GM18498 (cell line): ENCODE results near the gene CYP21A2.
"Not testable (repeated sequence)": the region's sequence is repeated elsewhere in the genome, so short reads cannot be mapped to it uniquely, and the experiment has no call there.

Source experiments
- ATAC-seq: cut with Tn5 transposase; IDR thresholded peaks from one replicate; pipeline ENCODE4 v1.9.1; 2021; ENCODE audit warnings: mild to moderate bottlenecking, moderate library complexity; ENCODE audit not compliant: unreplicated experiment

The CYP21A2 gene

GRCh38 chr6:32028631-32029030, 9.6 kb upstream of the CYP21A2 start:
- ATAC-seq: not testable (repeated sequence)

DNA sequence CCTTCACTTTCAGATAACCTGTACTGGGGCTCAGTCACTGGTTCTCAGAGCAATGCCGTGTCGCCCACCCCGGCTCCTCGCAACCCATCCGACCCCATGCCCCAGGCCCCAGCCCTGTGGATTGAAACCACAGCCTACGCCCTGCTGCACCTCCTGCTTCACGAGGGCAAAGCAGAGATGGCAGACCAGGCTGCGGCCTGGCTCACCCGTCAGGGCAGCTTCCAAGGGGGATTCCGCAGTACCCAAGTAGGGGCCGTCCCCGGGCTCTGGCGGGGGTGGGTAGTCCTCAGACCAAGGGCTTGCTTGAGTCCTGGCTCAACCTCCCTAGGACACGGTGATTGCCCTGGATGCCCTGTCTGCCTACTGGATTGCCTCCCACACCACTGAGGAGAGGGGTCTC, 8.7 kb upstream of the CYP21A2 start:
- ATAC-seq: not testable (repeated sequence)

DNA sequence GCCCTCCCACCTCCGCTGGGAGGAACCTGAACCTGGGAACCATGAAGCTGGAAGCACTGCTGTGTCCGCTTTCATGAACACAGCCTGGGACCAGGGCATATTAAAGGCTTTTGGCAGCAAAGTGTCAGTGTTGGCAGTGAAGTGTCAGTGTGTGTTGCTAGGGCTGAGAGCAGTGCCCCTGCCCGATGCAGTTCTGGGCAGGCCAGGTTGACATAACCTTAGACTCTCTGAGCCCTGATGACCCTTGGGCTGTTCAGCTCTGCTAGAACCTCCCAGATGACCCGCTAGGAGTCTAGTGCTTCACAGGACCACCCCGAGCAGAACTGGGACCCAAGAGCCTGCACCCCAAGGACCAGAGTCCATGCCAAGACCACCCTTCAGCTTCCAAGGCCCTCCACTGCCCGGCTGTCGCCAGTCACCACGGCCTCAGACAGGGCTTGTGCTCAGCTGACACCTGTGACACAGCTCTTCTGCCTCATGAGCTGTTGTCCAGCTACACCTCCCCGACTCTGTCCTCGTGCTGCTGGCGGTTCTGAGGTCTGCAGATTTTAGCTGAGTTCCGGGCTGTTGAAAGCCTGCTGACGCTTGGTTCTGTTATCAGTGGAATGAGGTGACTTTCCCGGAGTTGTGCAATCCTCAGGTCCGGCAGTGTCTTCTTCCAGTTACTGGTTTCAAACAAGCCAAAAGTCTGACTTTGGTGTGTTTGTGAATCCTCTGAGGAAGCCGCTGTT, 2.8 kb upstream of the CYP21A2 start:
- not testable (repeated sequence) for ATAC-seq

DNA sequence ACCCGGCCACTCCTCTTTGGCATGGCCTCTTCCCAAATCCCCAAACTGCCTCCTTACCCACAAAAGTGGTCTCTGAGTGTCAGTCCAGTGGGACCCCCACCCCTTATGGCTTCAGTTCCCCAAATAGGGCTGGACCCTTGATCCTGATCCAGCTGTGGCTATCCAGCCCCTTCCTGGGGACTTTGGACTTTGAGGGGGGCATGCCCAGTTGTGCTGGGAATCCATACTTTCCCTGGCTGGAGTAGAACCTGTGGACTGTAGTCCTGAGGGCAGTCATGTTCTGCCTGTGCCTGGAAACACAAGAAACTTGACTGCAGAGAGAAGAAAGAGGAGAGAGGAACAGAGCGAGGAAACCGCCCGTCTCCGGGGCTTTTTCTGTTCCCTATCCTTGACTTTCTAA, 1.1 kb upstream of the CYP21A2 start:
- ATAC-seq: not testable (repeated sequence)

- not testable (repeated sequence) for ATAC-seq
These were observed 663 bp downstream of the CYP21A2 start for GRCh38 chr6:32038878-32039277.

- ATAC-seq: not testable (repeated sequence)
These were observed 1.4 kb downstream of the CYP21A2 start for GRCh38 chr6:32039321-32040274.

DNA sequence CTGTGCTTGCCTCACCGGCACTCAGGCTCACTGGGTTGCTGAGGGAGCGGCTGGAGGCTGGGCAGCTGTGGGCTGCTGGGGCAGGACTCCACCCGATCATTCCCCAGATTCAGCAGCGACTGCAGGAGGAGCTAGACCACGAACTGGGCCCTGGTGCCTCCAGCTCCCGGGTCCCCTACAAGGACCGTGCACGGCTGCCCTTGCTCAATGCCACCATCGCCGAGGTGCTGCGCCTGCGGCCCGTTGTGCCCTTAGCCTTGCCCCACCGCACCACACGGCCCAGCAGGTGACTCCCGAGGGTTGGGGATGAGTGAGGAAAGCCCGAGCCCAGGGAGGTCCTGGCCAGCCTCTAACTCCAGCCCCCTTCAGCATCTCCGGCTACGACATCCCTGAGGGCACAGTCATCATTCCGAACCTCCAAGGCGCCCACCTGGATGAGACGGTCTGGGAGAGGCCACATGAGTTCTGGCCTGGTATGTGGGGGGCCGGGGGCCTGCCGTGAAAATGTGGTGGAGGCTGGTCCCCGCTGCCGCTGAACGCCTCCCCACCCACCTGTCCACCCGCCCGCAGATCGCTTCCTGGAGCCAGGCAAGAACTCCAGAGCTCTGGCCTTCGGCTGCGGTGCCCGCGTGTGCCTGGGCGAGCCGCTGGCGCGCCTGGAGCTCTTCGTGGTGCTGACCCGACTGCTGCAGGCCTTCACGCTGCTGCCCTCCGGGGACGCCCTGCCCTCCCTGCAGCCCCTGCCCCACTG, 2.3 kb downstream of the CYP21A2 start:
- not testable (repeated sequence) for ATAC-seq

DNA sequence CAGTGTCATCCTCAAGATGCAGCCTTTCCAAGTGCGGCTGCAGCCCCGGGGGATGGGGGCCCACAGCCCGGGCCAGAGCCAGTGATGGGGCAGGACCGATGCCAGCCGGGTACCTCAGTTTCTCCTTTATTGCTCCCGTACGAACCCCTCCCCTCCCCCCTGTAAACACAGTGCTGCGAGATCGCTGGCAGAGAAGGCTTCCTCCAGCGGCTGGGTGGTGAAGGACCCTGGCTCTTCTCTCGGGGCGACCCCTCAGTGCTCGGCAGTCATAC, 2.8 kb downstream of the CYP21A2 start:
- ATAC-seq: not testable (repeated sequence)

DNA sequence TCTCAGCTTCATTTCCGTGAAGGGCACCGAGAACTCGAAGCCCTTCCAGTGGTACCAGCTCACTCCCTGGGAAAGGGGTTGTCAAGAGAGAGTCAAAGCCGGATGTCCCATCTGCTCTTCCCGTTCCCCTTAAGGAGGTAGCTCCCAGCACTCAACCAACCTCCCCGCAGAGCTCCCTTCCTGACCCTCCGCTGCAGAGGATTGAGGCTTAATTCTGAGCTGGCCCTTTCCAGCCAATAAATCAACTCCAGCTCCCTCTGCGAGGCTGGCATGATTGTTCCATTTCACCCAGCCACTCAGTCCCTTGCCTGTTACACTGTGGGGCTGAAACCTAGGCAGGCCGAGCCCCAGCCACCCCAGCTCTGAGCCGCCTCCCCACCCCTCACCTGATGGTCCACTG, 3.2 kb downstream of the CYP21A2 start:
- ATAC-seq: not testable (repeated sequence)

DNA sequence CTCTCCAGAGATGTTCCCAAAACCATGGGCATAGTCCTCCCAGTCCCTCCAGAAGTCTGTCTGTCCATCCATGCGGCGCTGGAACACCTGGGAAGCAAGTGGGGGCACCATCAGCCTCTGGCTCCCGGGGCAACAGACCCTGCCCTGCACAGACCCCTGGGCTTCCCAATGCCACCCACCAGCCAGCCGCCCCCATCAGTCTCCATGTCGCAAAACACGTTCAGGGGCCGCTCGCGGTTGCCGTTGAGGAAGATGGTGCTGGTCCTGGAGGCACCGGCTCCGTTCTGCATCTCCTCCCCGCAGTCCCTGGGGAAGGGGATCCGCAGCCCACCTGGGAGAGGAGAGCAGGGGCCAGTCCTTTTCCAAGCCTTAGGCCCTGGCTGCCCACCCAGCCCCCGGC, 4.1 kb downstream of the CYP21A2 start:
- not testable (repeated sequence) for ATAC-seq

DNA sequence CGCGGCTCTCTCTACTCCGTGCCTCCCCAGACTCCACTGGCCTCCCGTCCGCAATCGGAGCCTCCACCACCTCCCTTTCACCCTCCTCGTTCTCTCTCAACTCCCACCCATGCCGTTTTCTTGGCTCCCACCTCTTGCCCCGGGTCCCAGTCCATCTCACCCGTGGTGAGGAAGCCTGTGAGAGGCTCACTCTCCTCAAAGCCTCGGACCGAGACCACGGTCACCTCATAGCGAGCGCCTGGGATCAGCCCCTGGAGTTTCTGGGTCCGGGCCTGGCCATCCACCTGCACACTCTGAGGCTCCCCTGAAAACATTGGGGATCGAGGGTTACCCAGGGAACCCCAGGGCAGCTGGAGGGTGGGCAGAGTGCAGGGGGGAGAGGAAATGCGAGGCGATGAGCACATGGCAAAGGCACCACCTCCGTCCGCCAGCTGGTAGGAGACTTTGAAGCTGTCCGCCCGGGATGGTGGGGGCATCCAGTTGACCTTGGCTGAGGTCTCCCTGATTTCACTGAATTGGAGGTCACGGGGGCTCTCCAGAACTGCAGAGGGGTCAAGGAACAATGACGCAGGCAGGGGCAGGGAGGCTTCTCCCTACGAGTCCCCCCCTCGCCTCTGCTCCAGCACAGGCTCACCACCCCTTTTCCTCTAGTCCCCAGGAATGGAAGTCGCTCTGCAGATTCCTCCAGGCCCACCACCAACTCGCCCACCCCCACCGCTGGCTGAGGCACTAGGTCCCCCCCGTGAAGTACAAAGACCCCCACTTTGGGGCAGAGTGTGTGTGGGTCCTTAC, 5.6 kb downstream of the CYP21A2 start:
- ATAC-seq: not testable (repeated sequence)

- ATAC-seq: not testable (repeated sequence)
These were observed 6.7 kb downstream of the CYP21A2 start for GRCh38 chr6:32044916-32045315.

DNA sequence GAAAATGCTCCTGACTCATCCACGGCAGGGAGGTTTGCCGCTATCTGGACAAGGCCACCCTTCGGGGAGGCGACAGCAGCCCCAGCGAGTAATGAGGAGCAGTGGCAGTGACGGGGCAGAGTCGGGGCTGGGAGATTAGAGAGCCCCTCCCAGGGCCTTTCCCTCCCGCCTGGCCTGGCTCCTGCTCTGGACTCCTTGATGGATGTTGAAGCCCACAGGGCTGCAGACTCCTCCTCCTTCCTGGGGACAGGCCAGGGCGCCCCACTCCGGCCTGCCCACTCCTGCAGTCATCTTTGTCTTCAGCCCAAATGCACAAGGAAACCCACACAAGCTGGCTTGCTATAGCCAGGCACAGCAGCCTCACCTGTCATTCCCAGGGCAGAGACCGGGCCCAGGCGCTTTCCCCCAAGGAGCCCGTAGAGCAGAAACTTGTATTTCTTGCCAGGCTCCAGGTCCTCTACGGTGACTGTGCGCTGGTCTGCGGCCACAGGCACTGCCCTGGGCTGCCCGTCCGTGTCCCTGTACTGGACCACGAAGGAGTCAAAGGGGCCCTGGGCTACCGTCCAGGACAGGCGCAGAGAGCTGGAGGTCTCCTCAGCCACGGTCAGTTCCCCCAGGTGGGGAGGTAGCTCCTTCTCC, 7.7 kb downstream of the CYP21A2 start:
- ATAC-seq: no peak

GRCh38 chr6:32046450-32047083, 8.4 kb downstream of the CYP21A2 start:
- ATAC-seq: no peak

- ATAC-seq: no peak
These were observed 8.9 kb downstream of the CYP21A2 start for GRCh38 chr6:32047084-32047478.

- no peak for ATAC-seq
These were observed 9.3 kb downstream of the CYP21A2 start for GRCh38 chr6:32047539-32047854.

- no peak for ATAC-seq
These were observed 9.9 kb downstream of the CYP21A2 start for GRCh38 chr6:32047855-32048766.

DNA sequence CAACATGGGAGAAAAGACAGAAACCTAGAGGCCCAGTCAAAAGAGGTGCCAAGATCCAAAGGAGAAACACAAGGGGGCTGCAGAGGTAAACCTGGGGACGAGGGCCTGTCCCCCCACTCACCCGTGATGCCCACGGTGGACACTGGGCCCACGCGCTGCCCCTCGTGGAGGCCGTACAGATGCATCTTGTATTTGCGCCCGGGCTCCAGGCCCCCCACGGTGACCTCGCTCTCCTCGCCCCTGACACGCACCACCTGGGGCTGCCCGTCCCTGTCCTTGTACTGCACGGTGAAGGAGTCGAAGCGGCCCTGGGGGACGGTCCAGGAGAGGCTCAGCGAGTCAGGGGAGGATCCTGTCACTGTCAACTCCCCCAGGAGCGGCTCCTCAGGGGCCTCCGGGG, 10.9 kb downstream of the CYP21A2 start:
- ATAC-seq: not testable (repeated sequence)

DNA sequence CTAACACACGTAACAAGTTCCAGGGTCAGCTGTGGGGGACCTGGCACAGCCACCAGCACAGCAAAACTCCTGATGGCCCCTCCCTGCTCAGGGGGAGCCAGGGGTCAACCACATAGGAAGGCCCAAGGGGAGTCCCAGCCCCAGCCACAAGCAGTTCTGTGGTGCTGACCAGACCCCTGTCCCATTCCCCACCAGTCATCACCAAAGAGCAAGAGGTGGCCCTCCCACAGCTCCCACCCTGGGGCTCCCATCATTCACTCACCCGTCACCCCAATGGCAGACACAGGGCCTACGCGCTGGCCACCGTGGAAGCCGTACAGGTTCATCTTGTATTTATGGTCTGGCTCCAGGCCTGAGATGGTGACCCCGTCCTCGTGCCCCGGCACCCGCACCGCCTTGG, 11.5 kb downstream of the CYP21A2 start:
- ATAC-seq: not testable (repeated sequence)
